Aortic smooth muscle cell (primary cell): ENCODE data around the gene UBE2QL1. TPM values are rescaled to one million over a fixed set of nuclear protein-coding genes. Genes with fewer than 3 reads are reported as not detected.

Experiments used
- total RNA-seq: library from RNA; depleted of rRNA; stranded (reverse); fragments of >200 nt; gene quantifications from 2 replicates; pipeline ENCODE4 v1.2.3, GENCODE V29; 2014

UBE2QL1 gene, protein sequence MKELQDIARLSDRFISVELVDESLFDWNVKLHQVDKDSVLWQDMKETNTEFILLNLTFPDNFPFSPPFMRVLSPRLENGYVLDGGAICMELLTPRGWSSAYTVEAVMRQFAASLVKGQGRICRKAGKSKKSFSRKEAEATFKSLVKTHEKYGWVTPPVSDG
- 0.06 and 0.13 TPM in 2 replicates for total RNA-seq

DNA sequence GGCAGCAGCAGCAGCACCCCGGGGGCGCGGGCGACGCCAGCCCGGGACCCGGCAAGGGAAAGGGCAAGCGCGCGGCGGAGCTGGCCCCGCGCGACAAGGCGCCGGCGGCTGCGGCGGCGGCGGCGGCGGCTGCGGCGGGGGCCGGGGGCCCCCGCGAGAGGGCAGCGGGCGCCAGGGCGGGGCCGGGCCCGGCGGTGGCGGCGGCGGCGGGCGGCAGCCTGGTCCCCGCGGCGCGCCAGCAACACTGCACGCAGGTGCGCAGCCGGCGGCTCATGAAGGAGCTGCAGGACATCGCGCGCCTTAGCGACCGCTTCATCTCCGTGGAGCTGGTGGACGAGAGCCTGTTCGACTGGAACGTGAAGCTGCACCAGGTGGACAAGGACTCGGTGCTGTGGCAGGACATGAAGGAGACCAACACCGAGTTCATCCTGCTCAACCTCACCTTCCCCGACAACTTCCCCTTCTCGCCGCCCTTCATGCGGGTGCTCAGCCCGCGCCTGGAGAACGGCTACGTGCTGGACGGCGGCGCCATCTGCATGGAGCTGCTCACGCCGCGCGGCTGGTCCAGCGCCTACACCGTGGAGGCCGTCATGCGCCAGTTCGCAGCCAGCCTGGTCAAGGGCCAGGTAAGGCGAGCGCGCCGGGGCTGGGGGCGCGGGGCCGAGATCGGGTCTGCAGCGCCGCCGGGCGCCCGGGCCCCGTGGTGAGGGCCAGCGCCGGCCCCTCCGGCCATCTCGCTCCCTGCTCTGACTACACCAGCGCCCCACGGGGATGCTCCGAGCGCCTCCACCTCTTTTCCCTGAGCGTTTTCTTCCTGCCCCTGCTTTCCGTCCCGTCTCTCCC, at the start of gene UBE2QL1:
TSS of gene UBE2QL1 (plus strand) at position 238 of the 843 bp plus-strand sequence. CDS start at position 273, 35 bp downstream.

Other genes with a start within 250 kb of the UBE2QL1 start
- gene MED10, start 70.3 kb upstream of the UBE2QL1 start, total RNA-seq: 8.8 and 9.1 TPM in 2 replicates
- gene NSUN2, start 184.2 kb downstream of the UBE2QL1 start, total RNA-seq: 41.0 and 57.5 TPM in 2 replicates
- gene SRD5A1, start 184.6 kb downstream of the UBE2QL1 start, total RNA-seq: 10.0 and 11.1 TPM in 2 replicates